ENCODE data around the gene OGFRL1.

- TF ChIP-seq, protein P1, sequence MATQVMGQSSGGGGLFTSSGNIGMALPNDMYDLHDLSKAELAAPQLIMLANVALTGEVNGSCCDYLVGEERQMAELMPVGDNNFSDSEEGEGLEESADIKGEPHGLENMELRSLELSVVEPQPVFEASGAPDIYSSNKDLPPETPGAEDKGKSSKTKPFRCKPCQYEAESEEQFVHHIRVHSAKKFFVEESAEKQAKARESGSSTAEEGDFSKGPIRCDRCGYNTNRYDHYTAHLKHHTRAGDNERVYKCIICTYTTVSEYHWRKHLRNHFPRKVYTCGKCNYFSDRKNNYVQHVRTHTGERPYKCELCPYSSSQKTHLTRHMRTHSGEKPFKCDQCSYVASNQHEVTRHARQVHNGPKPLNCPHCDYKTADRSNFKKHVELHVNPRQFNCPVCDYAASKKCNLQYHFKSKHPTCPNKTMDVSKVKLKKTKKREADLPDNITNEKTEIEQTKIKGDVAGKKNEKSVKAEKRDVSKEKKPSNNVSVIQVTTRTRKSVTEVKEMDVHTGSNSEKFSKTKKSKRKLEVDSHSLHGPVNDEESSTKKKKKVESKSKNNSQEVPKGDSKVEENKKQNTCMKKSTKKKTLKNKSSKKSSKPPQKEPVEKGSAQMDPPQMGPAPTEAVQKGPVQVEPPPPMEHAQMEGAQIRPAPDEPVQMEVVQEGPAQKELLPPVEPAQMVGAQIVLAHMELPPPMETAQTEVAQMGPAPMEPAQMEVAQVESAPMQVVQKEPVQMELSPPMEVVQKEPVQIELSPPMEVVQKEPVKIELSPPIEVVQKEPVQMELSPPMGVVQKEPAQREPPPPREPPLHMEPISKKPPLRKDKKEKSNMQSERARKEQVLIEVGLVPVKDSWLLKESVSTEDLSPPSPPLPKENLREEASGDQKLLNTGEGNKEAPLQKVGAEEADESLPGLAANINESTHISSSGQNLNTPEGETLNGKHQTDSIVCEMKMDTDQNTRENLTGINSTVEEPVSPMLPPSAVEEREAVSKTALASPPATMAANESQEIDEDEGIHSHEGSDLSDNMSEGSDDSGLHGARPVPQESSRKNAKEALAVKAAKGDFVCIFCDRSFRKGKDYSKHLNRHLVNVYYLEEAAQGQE (IDR thresholded peaks at IDR 0.05; ENCODE audit: insufficient replicate concordance, low read depth): no peak
- TF ChIP-seq CTCF (IDR thresholded peaks at IDR 0.05; ENCODE audit: insufficient read depth, low read length) (no peak), POLR2AphosphoS5 (IDR thresholded peaks at IDR 0.05; ENCODE audit: low read depth) (no peak), GABPA (IDR thresholded peaks at IDR 0.05; ENCODE audit: low read depth) (no peak), SPI1 (IDR thresholded peaks at IDR 0.05; ENCODE audit: borderline replicate concordance, low read depth) (no peak)
These were observed 36.2 kb upstream of the OGFRL1 start for GRCh38 chr6:71252410-71252809.
